ENCODE data around the gene EFCAB14. TPM values are rescaled to one million over a fixed set of nuclear protein-coding genes. Genes with fewer than 3 reads are reported as not detected.

EFCAB14 gene
- total and polyA plus RNA-seq, 2 experiments from 2014 or later = 42.6 to 51.6 TPM

- no peaks in the 10 kb centered on the region for H3K9me3 ChIP-seq (ENCODE audit: low read depth)
- H3K4me2 ChIP-seq (ENCODE audit: unreplicated experiment) = no peak overlapping the region
- no peaks in the 10 kb centered on the region for H3K9me2 ChIP-seq (ENCODE audit: insufficient read depth)
- H2AFZ ChIP-seq = no peak overlapping the region
- peaks cover 16% of the 10 kb centered on the region for H3K4me1 ChIP-seq (ENCODE audit: insufficient read depth)
- no peak overlapping the region for H3K27ac ChIP-seq
- TF ChIP-seq EZH2phosphoT487 (IDR thresholded peaks at IDR 0.05; ENCODE audit: insufficient read depth, low read depth) (no peak), EZH2 (IDR thresholded peaks at IDR 0.05; ENCODE audit: insufficient read depth, poor library complexity, severe bottlenecking) (no peak)
- no peak overlapping the region for H3K4me3 ChIP-seq
- 97 to 99% methylated on average over 3 of the region's 3 CpGs for WGBS, 2 experiments (ENCODE audit: low coverage in 1 of 2, low lambda C conversion rate in 2 of 2, missing lambda C conversion rate in 2 of 2)
- H3K79me2 ChIP-seq (ENCODE audit: insufficient read depth) = peaks cover 77% of the 10 kb centered on the region
- no peaks in the 10 kb centered on the region for H4K20me1 ChIP-seq (ENCODE audit: insufficient read depth)
- no peaks in the 10 kb centered on the region for H3F3A ChIP-seq (ENCODE audit: insufficient read depth)
- H3K36me3 ChIP-seq (ENCODE audit: low read depth) = peaks cover 23% of the 10 kb centered on the region
- no peak overlapping the region for H3K9ac ChIP-seq
- no peaks in the 10 kb centered on the region for H3K27me3 ChIP-seq (replicated peaks; ENCODE audit: insufficient read depth)
- in situ Hi-C loops (cut with MboI) = no loop called here
- DNase-seq = no peak
Measured at GRCh38 chr1:46714976-46715375, 3.9 kb downstream of the EFCAB14 start.

DNA sequence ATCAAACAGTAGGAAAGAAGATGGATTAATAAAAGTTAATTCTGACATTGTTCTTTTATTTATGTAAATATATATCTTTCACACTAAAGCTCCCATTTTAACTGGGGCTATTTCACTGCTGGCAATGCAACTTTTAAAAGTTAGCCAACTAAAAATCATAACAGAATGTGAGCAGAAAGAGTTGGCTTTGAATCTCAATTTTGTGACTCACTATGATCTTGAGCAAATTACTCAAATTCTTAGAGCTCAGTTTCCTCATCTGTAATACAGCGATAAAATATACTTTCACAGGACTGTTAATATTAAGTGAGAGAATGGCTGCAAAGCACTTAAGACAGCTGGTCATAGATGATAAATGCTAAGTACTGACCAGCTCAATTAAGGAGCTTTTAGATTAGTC is 10.8 kb downstream of the EFCAB14 start:
- no peaks in the 10 kb centered on the region for H4K20me1 ChIP-seq (ENCODE audit: insufficient read depth)
- TF ChIP-seq EZH2phosphoT487 (IDR thresholded peaks at IDR 0.05; ENCODE audit: insufficient read depth, low read depth) (no peak), EZH2 (IDR thresholded peaks at IDR 0.05; ENCODE audit: insufficient read depth, poor library complexity, severe bottlenecking) (no peak)
- no peak overlapping the region for H3K9ac ChIP-seq
- H2AFZ ChIP-seq = no peak overlapping the region
- no peaks in the 10 kb centered on the region for H3K4me1 ChIP-seq (ENCODE audit: insufficient read depth)
- H3K27me3 ChIP-seq (replicated peaks; ENCODE audit: insufficient read depth) = no peaks in the 10 kb centered on the region
- no peaks in the 10 kb centered on the region for H3F3A ChIP-seq (ENCODE audit: insufficient read depth)
- in situ Hi-C loops (cut with MboI) = no loop called here
- WGBS, 2 experiments (ENCODE audit: low coverage in 1 of 2, low lambda C conversion rate in 2 of 2, missing lambda C conversion rate in 2 of 2) = 95% methylated on average over 1 of the region's 1 CpG
- no peaks in the 10 kb centered on the region for H3K9me3 ChIP-seq (ENCODE audit: low read depth)
- H3K79me2 ChIP-seq (ENCODE audit: insufficient read depth) = peaks cover 35% of the 10 kb centered on the region
- H3K27ac ChIP-seq = no peak overlapping the region
- H3K4me3 ChIP-seq = no peak overlapping the region
- H3K36me3 ChIP-seq (ENCODE audit: low read depth) = peaks cover 37% of the 10 kb centered on the region
- no peak for DNase-seq
- no peak overlapping the region for H3K4me2 ChIP-seq (ENCODE audit: unreplicated experiment)
- H3K9me2 ChIP-seq (ENCODE audit: insufficient read depth) = no peaks in the 10 kb centered on the region

GRCh38 chr1:46705408-46705807 is 13.5 kb downstream of the EFCAB14 start:
- no peak overlapping the region for H2AFZ ChIP-seq
- H3K9ac ChIP-seq = no peak overlapping the region
- H3K4me2 ChIP-seq (ENCODE audit: unreplicated experiment) = no peak overlapping the region
- H3K27ac ChIP-seq = no peak overlapping the region
- in situ Hi-C loops (cut with MboI) = no loop called here
- no peak for DNase-seq
- 89 to 91% methylated on average over 9 of the region's 9 CpGs for WGBS, 2 experiments (ENCODE audit: low coverage in 1 of 2, low lambda C conversion rate in 2 of 2, missing lambda C conversion rate in 2 of 2)
- peaks cover 23% of the 10 kb centered on the region for H3K79me2 ChIP-seq (ENCODE audit: insufficient read depth)
- no peaks in the 10 kb centered on the region for H3K9me2 ChIP-seq (ENCODE audit: insufficient read depth)
- H3K4me3 ChIP-seq = no peak overlapping the region
- peaks cover 38% of the 10 kb centered on the region for H3K36me3 ChIP-seq (ENCODE audit: low read depth)
- no peaks in the 10 kb centered on the region for H3K4me1 ChIP-seq (ENCODE audit: insufficient read depth)
- no peak for TF ChIP-seq EZH2phosphoT487 (IDR thresholded peaks at IDR 0.05; ENCODE audit: insufficient read depth, low read depth)
- no peak for TF ChIP-seq EZH2 (IDR thresholded peaks at IDR 0.05; ENCODE audit: insufficient read depth, poor library complexity, severe bottlenecking)
- H4K20me1 ChIP-seq (ENCODE audit: insufficient read depth) = no peaks in the 10 kb centered on the region
- H3K27me3 ChIP-seq (replicated peaks; ENCODE audit: insufficient read depth) = no peaks in the 10 kb centered on the region
- H3F3A ChIP-seq (ENCODE audit: insufficient read depth) = no peaks in the 10 kb centered on the region
- H3K9me3 ChIP-seq (ENCODE audit: low read depth) = no peaks in the 10 kb centered on the region

- TF ChIP-seq EZH2phosphoT487 (IDR thresholded peaks at IDR 0.05; ENCODE audit: insufficient read depth, low read depth) (no peak), EZH2 (IDR thresholded peaks at IDR 0.05; ENCODE audit: insufficient read depth, poor library complexity, severe bottlenecking) (no peak)
- H3K27ac ChIP-seq = no peak overlapping the region
- no peaks in the 10 kb centered on the region for H3K9me2 ChIP-seq (ENCODE audit: insufficient read depth)
- H3F3A ChIP-seq (ENCODE audit: insufficient read depth) = no peaks in the 10 kb centered on the region
- H3K4me2 ChIP-seq (ENCODE audit: unreplicated experiment) = no peak overlapping the region
- no peak for DNase-seq
- no peaks in the 10 kb centered on the region for H3K9me3 ChIP-seq (ENCODE audit: low read depth)
- peaks cover 38% of the 10 kb centered on the region for H3K36me3 ChIP-seq (ENCODE audit: low read depth)
- no peak overlapping the region for H3K4me3 ChIP-seq
- no peaks in the 10 kb centered on the region for H3K4me1 ChIP-seq (ENCODE audit: insufficient read depth)
- no peaks in the 10 kb centered on the region for H3K27me3 ChIP-seq (replicated peaks; ENCODE audit: insufficient read depth)
- H3K79me2 ChIP-seq (ENCODE audit: insufficient read depth) = peaks cover 21% of the 10 kb centered on the region
- no peak overlapping the region for H2AFZ ChIP-seq
- WGBS, 2 experiments (ENCODE audit: low coverage in 1 of 2, low lambda C conversion rate in 2 of 2, missing lambda C conversion rate in 2 of 2) = 96 to 97% methylated on average over 3 of the region's 3 CpGs
- no peak overlapping the region for H3K9ac ChIP-seq
- H4K20me1 ChIP-seq (ENCODE audit: insufficient read depth) = no peaks in the 10 kb centered on the region
- in situ Hi-C loops (cut with MboI) = no loop called here
Measured at GRCh38 chr1:46703927-46704641, 14.8 kb downstream of the EFCAB14 start.
